GM18511 (cell line): ENCODE results near the gene OR11H7.
"Not testable (repeated sequence)": the region's sequence is repeated elsewhere in the genome, so short reads cannot be mapped to it uniquely, and the experiment has no call there.

Experiments
- ATAC-seq: cut with Tn5 transposase; IDR thresholded peaks from one replicate; pipeline ENCODE4 v1.9.1; 2021; ENCODE audit warnings: mild to moderate bottlenecking, moderate library complexity; ENCODE audit not compliant: unreplicated experiment

OR11H7 gene

GRCh38 chr14:20277409-20277808, 48.6 kb downstream of the OR11H7 start:
- ATAC-seq = no peak

- no peak for ATAC-seq
Measured at GRCh38 chr14:20278414-20278813, 49.6 kb downstream of the OR11H7 start.

- not testable (repeated sequence) for ATAC-seq
Measured at GRCh38 chr14:20280265-20280664, 51.5 kb downstream of the OR11H7 start.
